Retina (tissue), 1 donor: ENCODE results near the gene HSPA1L.
A peak's percentile ranks its signal among the peaks of the same experiment; 100 is the strongest.
"Not testable (repeated sequence)": the region's sequence is repeated elsewhere in the genome, so short reads cannot be mapped to it uniquely, and the experiment has no call there.

ENCODE experiments used
- DNase-seq: peaks from one replicate; pipeline ENCODE4 v3.0.0-alpha.2; 2016

Gene HSPA1L

GRCh38 chr6:31836474-31837368 is 21.6 kb upstream of the HSPA1L start:
- no peak for DNase-seq

- DNase-seq, result no peak
These were observed 21.0 kb upstream of the HSPA1L start for GRCh38 chr6:31836047-31836473.

GRCh38 chr6:31834367-31835250 is 19.5 kb upstream of the HSPA1L start:
- DNase-seq, result peak; percentile 99

- no peak for DNase-seq
These were observed 16.5 kb upstream of the HSPA1L start for GRCh38 chr6:31831350-31832215.

- DNase-seq, result no peak
These were observed 15.8 kb upstream of the HSPA1L start for GRCh38 chr6:31830886-31831335.

GRCh38 chr6:31829633-31830283 is 14.7 kb upstream of the HSPA1L start:
- peak; percentile 86 for DNase-seq

GRCh38 chr6:31827286-31828079 is 12.4 kb upstream of the HSPA1L start, which contains the start of gene HSPA1B:
HSPA1B (plus strand) TSS chr6:31827738; CDS start chr6:31827951, 213 bp downstream.
- peak; percentile 98 for DNase-seq

GRCh38 chr6:31826793-31827285 is 11.8 kb upstream of the HSPA1L start:
- DNase-seq, result no peak

- DNase-seq, result no peak
These were observed 10.5 kb upstream of the HSPA1L start for GRCh38 chr6:31825553-31825952.

- DNase-seq, result not testable (repeated sequence)
These were observed 8.6 kb upstream of the HSPA1L start for GRCh38 chr6:31823592-31824196.

- DNase-seq, result peak; percentile 60
These were observed 7.1 kb upstream of the HSPA1L start for GRCh38 chr6:31822036-31822821.

- peak; percentile 86 for DNase-seq
These were observed 6.4 kb upstream of the HSPA1L start for GRCh38 chr6:31821301-31822035.

- DNase-seq, result not testable (repeated sequence)
These were observed 5.3 kb upstream of the HSPA1L start for GRCh38 chr6:31820399-31820798.

- no peak for DNase-seq
These were observed 4.8 kb upstream of the HSPA1L start for GRCh38 chr6:31819871-31820299.

- not testable (repeated sequence) for DNase-seq
These were observed 2.9 kb upstream of the HSPA1L start for GRCh38 chr6:31817929-31818511.

GRCh38 chr6:31817133-31817928 is 2.2 kb upstream of the HSPA1L start:
- DNase-seq, result not testable (repeated sequence)

GRCh38 chr6:31814677-31815024 is 432 bp downstream of the HSPA1L start:
- DNase-seq, result peak; percentile 89
